Measurements from ENCODE around the gene STYXL1.

DNA sequence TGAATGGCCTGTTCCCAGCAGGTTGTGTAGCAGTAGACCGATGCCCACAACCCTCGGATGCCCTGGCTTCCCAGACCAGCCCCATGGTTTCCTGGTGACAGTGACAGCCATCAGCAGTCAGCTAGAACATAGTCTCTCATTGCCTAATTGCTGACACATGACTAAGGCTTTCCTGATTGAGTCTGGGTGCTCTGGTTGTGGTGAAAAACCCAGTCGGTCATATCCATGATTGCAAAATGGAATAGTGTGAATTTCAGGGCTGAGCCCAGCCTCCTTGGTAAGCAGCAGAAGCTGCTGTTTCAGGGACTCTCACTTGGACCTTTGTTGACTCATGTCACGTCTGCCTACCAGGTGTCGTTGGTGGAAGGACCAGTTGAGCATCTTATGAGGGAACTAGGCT, 96.3 kb downstream of the STYXL1 start:
- TF ChIP-seq POLR2A (IDR thresholded peaks at IDR 0.05) (no peak), CTCF (IDR thresholded peaks at IDR 0.05) (no peak)

Measured in body of pancreas (tissue), 4 donors.